ENCODE measurements around the gene FBXO28.

Gene FBXO28

GRCh38 chr1:224067207-224067606 lies 46.7 kb upstream of the FBXO28 start:
- Histone ChIP-seq H3K4me1 (ENCODE audit: low read length) (0 out of 2 replicates have a peak, but pooled peaks cover 6% of the 10 kb centered on the region), H3F3A (ENCODE audit: insufficient read depth, low read length) (no peaks in the 10 kb centered on the region), H3K4me2 (ENCODE audit: low read depth, low read length) (no peak overlapping the region), H3K4me3 (ENCODE audit: low read length) (no peak overlapping the region), H3K27ac (ENCODE audit: low read length) (no peak overlapping the region), H3K36me3 (replicated peaks; ENCODE audit: insufficient read depth, low read length) (no peaks in the 10 kb centered on the region), H3K79me2 (ENCODE audit: low read length) (no peaks in the 10 kb centered on the region), H3K9ac (ENCODE audit: low read length) (no peak overlapping the region), H2AFZ (ENCODE audit: low read length) (no peak overlapping the region), H3K9me2 (replicated peaks; ENCODE audit: insufficient read depth, low read length) (no peaks in the 10 kb centered on the region), H3K27me3 (replicated peaks; ENCODE audit: insufficient read depth, low read length) (no peaks in the 10 kb centered on the region), H3K9me3 (replicated peaks; ENCODE audit: insufficient read depth, low read length) (no peaks in the 10 kb centered on the region), H4K20me1 (ENCODE audit: insufficient read depth, low read length) (no peaks in the 10 kb centered on the region)
- TF ChIP-seq EZH2 (optimal IDR thresholded peaks at IDR 0.05; ENCODE audit: low read depth, low read length) (no peak), EZH2phosphoT487 (IDR thresholded peaks at IDR 0.05; ENCODE audit: low read length) (no peak), CTCF (IDR thresholded peaks at IDR 0.05; ENCODE audit: low read length) (no peak)
- no peak for DNase-seq

GRCh38 chr1:224067621-224068457 lies 46.1 kb upstream of the FBXO28 start:
- Histone ChIP-seq H2AFZ (ENCODE audit: low read length) (no peak overlapping the region), H3K27ac (ENCODE audit: low read length) (no peak overlapping the region), H3K4me3 (ENCODE audit: low read length) (no peak overlapping the region), H3K9me2 (replicated peaks; ENCODE audit: insufficient read depth, low read length) (no peaks in the 10 kb centered on the region), H3F3A (ENCODE audit: insufficient read depth, low read length) (no peaks in the 10 kb centered on the region), H4K20me1 (ENCODE audit: insufficient read depth, low read length) (no peaks in the 10 kb centered on the region), H3K9me3 (replicated peaks; ENCODE audit: insufficient read depth, low read length) (no peaks in the 10 kb centered on the region), H3K79me2 (ENCODE audit: low read length) (no peaks in the 10 kb centered on the region), H3K27me3 (replicated peaks; ENCODE audit: insufficient read depth, low read length) (no peaks in the 10 kb centered on the region), H3K4me2 (ENCODE audit: low read depth, low read length) (no peak overlapping the region), H3K36me3 (replicated peaks; ENCODE audit: insufficient read depth, low read length) (no peaks in the 10 kb centered on the region), H3K9ac (ENCODE audit: low read length) (no peak overlapping the region), H3K4me1 (ENCODE audit: low read length) (0 out of 2 replicates have a peak, but pooled peaks cover 6% of the 10 kb centered on the region)
- DNase-seq: no peak
- TF ChIP-seq EZH2 (optimal IDR thresholded peaks at IDR 0.05; ENCODE audit: low read depth, low read length) (no peak), EZH2phosphoT487 (IDR thresholded peaks at IDR 0.05; ENCODE audit: low read length) (no peak), CTCF (IDR thresholded peaks at IDR 0.05; ENCODE audit: low read length) (no peak)

- Histone ChIP-seq H3F3A (ENCODE audit: insufficient read depth, low read length) (no peaks in the 10 kb centered on the region), H2AFZ (ENCODE audit: low read length) (no peak overlapping the region), H3K79me2 (ENCODE audit: low read length) (no peaks in the 10 kb centered on the region), H3K4me1 (ENCODE audit: low read length) (0 out of 2 replicates have a peak, but pooled peaks cover 6% of the 10 kb centered on the region), H3K4me3 (ENCODE audit: low read length) (no peak overlapping the region), H3K4me2 (ENCODE audit: low read depth, low read length) (no peak overlapping the region), H3K36me3 (replicated peaks; ENCODE audit: insufficient read depth, low read length) (no peaks in the 10 kb centered on the region), H3K27ac (ENCODE audit: low read length) (no peak overlapping the region), H3K9ac (ENCODE audit: low read length) (no peak overlapping the region), H3K9me2 (replicated peaks; ENCODE audit: insufficient read depth, low read length) (no peaks in the 10 kb centered on the region), H4K20me1 (ENCODE audit: insufficient read depth, low read length) (no peaks in the 10 kb centered on the region), H3K27me3 (replicated peaks; ENCODE audit: insufficient read depth, low read length) (no peaks in the 10 kb centered on the region), H3K9me3 (replicated peaks; ENCODE audit: insufficient read depth, low read length) (no peaks in the 10 kb centered on the region)
- no peak for DNase-seq
- TF ChIP-seq EZH2phosphoT487 (IDR thresholded peaks at IDR 0.05; ENCODE audit: low read length) (no peak), EZH2 (optimal IDR thresholded peaks at IDR 0.05; ENCODE audit: low read depth, low read length) (no peak), CTCF (IDR thresholded peaks at IDR 0.05; ENCODE audit: low read length) (no peak)
Observed at GRCh38 chr1:224068458-224069072, 45.3 kb upstream of the FBXO28 start.
